Measurements from ENCODE around the gene RAPGEF4.

Gene RAPGEF4

DNA sequence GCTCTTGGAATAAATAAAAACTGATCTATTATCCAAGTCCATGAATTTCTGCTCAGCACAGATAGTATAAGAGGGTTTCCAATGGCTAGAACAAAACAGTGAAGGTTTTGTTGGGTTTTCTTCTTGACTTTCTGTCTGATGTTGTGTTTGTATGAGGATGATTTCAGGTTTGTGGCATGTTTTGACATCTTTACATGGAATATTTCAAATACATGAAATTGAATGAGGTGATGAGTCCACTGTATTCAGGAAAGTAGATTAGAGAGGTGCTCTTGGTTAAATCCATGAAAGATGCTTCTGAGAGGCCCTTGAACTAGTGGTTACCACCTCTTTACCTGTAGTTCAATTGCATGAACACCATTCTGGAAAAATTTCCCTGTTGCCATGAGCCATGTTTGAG, 84.3 kb downstream of the RAPGEF4 start:
- H3K4me3 ChIP-seq (ENCODE audit: low read length, poor library complexity, severe bottlenecking), result no peak overlapping the region
- H4K20me1 ChIP-seq (ENCODE audit: insufficient read depth, low read length, poor library complexity, severe bottlenecking), result no peaks in the 10 kb centered on the region
- H3K36me3 ChIP-seq (ENCODE audit: insufficient read depth, low read length), result no peaks in the 10 kb centered on the region
- H3K9ac ChIP-seq (ENCODE audit: low read depth, low read length, poor library complexity, severe bottlenecking), result no peak overlapping the region
- no peaks in the 10 kb centered on the region for H3K4me1 ChIP-seq (ENCODE audit: insufficient read depth, low read length, poor library complexity, severe bottlenecking)
- H3K4me2 ChIP-seq (ENCODE audit: low read depth, low read length, poor library complexity, severe bottlenecking), result no peak overlapping the region
- no peaks in the 10 kb centered on the region for H3K27me3 ChIP-seq (ENCODE audit: insufficient read depth, low read length, poor library complexity, severe bottlenecking)
- H3K79me2 ChIP-seq (ENCODE audit: insufficient read depth, low read length), result no peaks in the 10 kb centered on the region
- H3K9me3 ChIP-seq (ENCODE audit: insufficient read depth, low read depth, low read length), result no peaks in the 10 kb centered on the region
- H3F3A ChIP-seq (ENCODE audit: low read depth), result no peaks in the 10 kb centered on the region
- H3K9me2 ChIP-seq (replicated peaks; ENCODE audit: low read depth, low read length), result no peaks in the 10 kb centered on the region
- TF ChIP-seq, protein P1, sequence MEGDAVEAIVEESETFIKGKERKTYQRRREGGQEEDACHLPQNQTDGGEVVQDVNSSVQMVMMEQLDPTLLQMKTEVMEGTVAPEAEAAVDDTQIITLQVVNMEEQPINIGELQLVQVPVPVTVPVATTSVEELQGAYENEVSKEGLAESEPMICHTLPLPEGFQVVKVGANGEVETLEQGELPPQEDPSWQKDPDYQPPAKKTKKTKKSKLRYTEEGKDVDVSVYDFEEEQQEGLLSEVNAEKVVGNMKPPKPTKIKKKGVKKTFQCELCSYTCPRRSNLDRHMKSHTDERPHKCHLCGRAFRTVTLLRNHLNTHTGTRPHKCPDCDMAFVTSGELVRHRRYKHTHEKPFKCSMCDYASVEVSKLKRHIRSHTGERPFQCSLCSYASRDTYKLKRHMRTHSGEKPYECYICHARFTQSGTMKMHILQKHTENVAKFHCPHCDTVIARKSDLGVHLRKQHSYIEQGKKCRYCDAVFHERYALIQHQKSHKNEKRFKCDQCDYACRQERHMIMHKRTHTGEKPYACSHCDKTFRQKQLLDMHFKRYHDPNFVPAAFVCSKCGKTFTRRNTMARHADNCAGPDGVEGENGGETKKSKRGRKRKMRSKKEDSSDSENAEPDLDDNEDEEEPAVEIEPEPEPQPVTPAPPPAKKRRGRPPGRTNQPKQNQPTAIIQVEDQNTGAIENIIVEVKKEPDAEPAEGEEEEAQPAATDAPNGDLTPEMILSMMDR (conservative IDR thresholded peaks at IDR 0.05; ENCODE audit: low read length), result no peak
- TF ChIP-seq EZH2phosphoT487 (IDR thresholded peaks at IDR 0.05; ENCODE audit: borderline replicate concordance), result no peak
- no peak overlapping the region for H2AFZ ChIP-seq (ENCODE audit: low read length)

DNA sequence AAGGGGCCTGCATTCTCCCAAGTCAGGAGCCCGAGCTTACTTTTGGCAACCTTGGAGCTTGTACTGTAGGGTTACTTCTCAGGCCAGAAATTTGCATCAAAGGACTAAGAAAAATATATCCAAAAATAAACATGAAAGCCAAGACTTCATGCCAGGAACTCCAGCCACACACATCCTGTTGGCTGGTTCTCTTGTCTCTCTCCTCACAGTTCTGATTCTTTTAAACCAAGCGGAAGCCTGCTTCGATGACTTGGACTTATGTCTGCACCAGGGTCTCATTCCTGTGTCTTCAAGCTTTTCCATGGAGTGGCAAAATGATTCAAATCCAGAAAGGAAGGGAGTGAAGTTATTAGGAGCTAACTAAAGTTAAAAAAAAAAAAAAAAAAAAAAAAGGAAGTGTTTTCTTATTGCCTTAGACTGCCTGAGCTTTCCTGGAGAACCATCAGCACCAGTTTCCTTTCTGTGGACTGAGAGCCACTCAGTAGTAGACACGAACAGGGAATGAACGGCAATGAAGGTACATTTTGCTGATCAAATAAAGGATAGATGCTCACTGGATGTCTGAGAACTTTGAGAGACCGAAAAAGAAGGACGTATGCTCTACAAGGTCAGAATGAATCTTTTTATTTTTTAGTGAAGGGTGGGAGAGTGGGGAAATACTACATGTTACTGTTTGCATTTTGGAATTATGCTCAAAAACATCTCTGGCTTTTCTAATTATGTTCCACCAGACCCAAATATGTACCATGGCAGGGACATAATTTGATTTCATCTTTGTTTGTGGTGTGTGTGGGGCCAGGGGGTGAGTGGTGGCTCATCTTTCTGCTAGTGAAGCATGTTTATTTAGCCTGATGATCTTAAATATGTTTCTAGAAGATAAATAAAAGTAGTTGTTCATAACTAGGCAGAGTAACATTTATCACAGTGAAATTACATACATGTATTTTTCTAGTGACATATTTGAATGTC, 86.0 kb downstream of the RAPGEF4 start:
- TF ChIP-seq, protein P1 (conservative IDR thresholded peaks at IDR 0.05; ENCODE audit: low read length), result no peak
- no peak for TF ChIP-seq EZH2phosphoT487 (IDR thresholded peaks at IDR 0.05; ENCODE audit: borderline replicate concordance)
- Histone ChIP-seq H3K4me1 (ENCODE audit: insufficient read depth, low read length, poor library complexity, severe bottlenecking) (no peaks in the 10 kb centered on the region), H3K9me3 (ENCODE audit: insufficient read depth, low read depth, low read length) (no peaks in the 10 kb centered on the region), H2AFZ (ENCODE audit: low read length) (no peak overlapping the region), H3K9me2 (replicated peaks; ENCODE audit: low read depth, low read length) (no peaks in the 10 kb centered on the region), H3K4me3 (ENCODE audit: low read length, poor library complexity, severe bottlenecking) (no peak overlapping the region), H3K79me2 (ENCODE audit: insufficient read depth, low read length) (no peaks in the 10 kb centered on the region), H3F3A (ENCODE audit: low read depth) (no peaks in the 10 kb centered on the region), H3K27me3 (ENCODE audit: insufficient read depth, low read length, poor library complexity, severe bottlenecking) (no peaks in the 10 kb centered on the region), H4K20me1 (ENCODE audit: insufficient read depth, low read length, poor library complexity, severe bottlenecking) (no peaks in the 10 kb centered on the region), H3K9ac (ENCODE audit: low read depth, low read length, poor library complexity, severe bottlenecking) (no peak overlapping the region), H3K4me2 (ENCODE audit: low read depth, low read length, poor library complexity, severe bottlenecking) (no peak overlapping the region), H3K36me3 (ENCODE audit: insufficient read depth, low read length) (no peaks in the 10 kb centered on the region)

DNA sequence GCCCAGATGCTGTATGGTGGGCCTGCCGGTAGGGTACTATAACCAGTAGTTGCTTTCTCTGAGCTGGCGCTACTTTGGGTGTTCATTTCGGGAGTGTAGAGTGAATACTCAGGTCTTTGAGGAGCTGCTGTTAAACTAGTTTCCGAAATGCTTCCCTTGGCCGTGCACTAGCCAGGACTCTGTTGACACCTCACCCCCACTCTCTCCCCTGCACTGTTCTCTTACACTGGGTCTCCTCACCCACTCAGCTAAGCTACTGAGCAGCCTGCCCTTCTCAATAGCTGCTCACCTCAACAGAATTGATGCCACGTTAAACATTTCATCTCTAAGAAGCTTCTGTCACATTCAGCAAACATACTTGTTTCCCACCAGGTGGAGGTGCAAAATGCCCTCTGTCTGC, 86.9 kb downstream of the RAPGEF4 start:
- H3K27me3 ChIP-seq (ENCODE audit: insufficient read depth, low read length, poor library complexity, severe bottlenecking), result no peaks in the 10 kb centered on the region
- TF ChIP-seq, protein P1 (conservative IDR thresholded peaks at IDR 0.05; ENCODE audit: low read length), result no peak
- no peak for TF ChIP-seq EZH2phosphoT487 (IDR thresholded peaks at IDR 0.05; ENCODE audit: borderline replicate concordance)
- no peaks in the 10 kb centered on the region for H3F3A ChIP-seq (ENCODE audit: low read depth)
- no peak overlapping the region for H3K9ac ChIP-seq (ENCODE audit: low read depth, low read length, poor library complexity, severe bottlenecking)
- H3K79me2 ChIP-seq (ENCODE audit: insufficient read depth, low read length), result no peaks in the 10 kb centered on the region
- H4K20me1 ChIP-seq (ENCODE audit: insufficient read depth, low read length, poor library complexity, severe bottlenecking), result no peaks in the 10 kb centered on the region
- H3K9me2 ChIP-seq (replicated peaks; ENCODE audit: low read depth, low read length), result no peaks in the 10 kb centered on the region
- no peak overlapping the region for H3K4me2 ChIP-seq (ENCODE audit: low read depth, low read length, poor library complexity, severe bottlenecking)
- no peaks in the 10 kb centered on the region for H3K9me3 ChIP-seq (ENCODE audit: insufficient read depth, low read depth, low read length)
- no peak overlapping the region for H2AFZ ChIP-seq (ENCODE audit: low read length)
- H3K36me3 ChIP-seq (ENCODE audit: insufficient read depth, low read length), result no peaks in the 10 kb centered on the region
- no peak overlapping the region for H3K4me3 ChIP-seq (ENCODE audit: low read length, poor library complexity, severe bottlenecking)
- H3K4me1 ChIP-seq (ENCODE audit: insufficient read depth, low read length, poor library complexity, severe bottlenecking), result no peaks in the 10 kb centered on the region
